22Rv1 (cell line): ENCODE measurements around the gene ILKAP.

Experiments used
- CTCF ChIP-seq: fragments of 450-650 bp; IDR thresholded peaks from 2 replicates; pipeline ENCODE4 v1.5.1; 2017; ENCODE audit warnings: mild to moderate bottlenecking
- ZFX ChIP-seq: fragments of 450-650 bp; IDR thresholded peaks from 2 replicates; pipeline ENCODE4 v1.6.1; 2017; ENCODE audit warnings: antibody characterized with exemption, borderline replicate concordance

DNA sequence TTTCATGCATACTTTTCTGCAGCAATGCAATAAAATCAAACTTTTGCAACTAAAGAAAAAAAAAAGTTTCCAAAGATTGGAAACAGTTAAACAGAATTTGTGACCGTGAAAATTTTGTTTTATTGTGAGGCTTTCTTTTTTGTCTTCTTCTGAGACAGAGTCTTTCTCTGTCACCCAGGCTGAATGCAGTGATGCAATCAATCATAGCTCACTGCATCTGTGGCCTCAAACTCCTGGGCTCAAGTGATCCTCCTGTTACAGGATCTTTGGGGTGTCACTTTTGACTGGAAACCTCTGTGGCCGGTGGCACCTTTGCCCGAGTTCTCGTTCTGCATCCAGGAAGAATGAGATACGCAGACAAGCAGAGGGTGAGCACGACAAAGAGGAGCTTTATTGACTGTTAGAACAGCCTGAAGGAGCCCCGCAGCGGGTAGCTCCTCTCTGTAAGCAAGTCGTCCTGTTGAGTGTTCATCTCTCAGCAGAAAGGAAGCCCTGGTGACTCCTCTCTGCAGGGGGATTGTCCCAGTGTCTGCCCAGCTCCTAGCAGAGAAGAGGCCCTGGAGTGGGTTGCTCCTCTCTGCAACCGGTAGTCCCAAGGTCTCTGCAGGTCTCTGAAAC is 16.9 kb upstream of the ILKAP start:
- no peak for TF ChIP-seq CTCF
- TF ChIP-seq ZFX, result no peak
